HCT116 (cell line): Measurements from ENCODE around the gene SYNPO. TPM values are rescaled to one million over a fixed set of nuclear protein-coding genes. Genes with fewer than 3 reads are reported as not detected.

Source experiments
- ATAC-seq: fragments of 200-7000 bp; cut with Tn5 transposase; 2 replicates; pipeline ENCODE4 v1.9.1; 2020; ENCODE audit warnings: mild to moderate bottlenecking, moderate library complexity
- BruUV-seq: library from RNA; stranded (reverse); fragments of 400-500 nt; replicated peaks from 2 replicates; lab custom pipeline; 2021; lab: Mats Ljungman, UMichigan
- CTCF ChIA-PET: fragments of 300-600 bp; sonication (Branson Sonifier 250); formaldehyde crosslinking; loops from one replicate; lab custom pipeline; 2021; ENCODE audit warnings: antibody characterized with exemption; lab: Charles Lee
- POLR2A ChIA-PET: fragments of 300-600, 350-600 bp; sonication (Branson Sonifier 250); formaldehyde crosslinking; loops from one replicate; lab custom pipeline; 2021; ENCODE audit warnings: antibody characterized with exemption; lab: Charles Lee
- RAD21 ChIA-PET, 2 experiments: fragments of 300-600 bp; sonication (Branson Sonifier 250); formaldehyde crosslinking; loops; one replicate each; lab custom pipeline; 2023; ENCODE audit warnings: low total read pairs in 2 of 2; ENCODE audit not compliant: uncharacterized antibody in 2 of 2, unreplicated experiment in 2 of 2, low non-redundant PET in 1 of 2; lab: Charles Lee
- DNase-seq: peaks from one replicate; pipeline ENCODE4 v3.0.0-alpha.2; 2010; ENCODE audit warnings: low read depth, low spot score
- H2AFZ ChIP-seq: fragments of 200-600 bp; shearing (Covaris generic), sonication (generic); 2 replicates; pipeline ENCODE4 v1.6.1; 2017; ENCODE audit warnings: low read depth, mixed run types, mixed read lengths, antibody characterized with exemption, low read length; ENCODE audit not compliant: poor library complexity, severe bottlenecking
- H3K27ac ChIP-seq: 2 replicates; pipeline ENCODE4 v1.5.1; 2012; ENCODE audit warnings: low read depth, low read length
- H3K27me3 ChIP-seq: fragments of 200-600 bp; sonication (generic); 2 replicates; pipeline ENCODE4 v1.6.1; 2016; ENCODE audit warnings: mixed run types, low read length, mixed read lengths; ENCODE audit not compliant: insufficient read depth
- H3K36me3 ChIP-seq, 2 experiments: fragments of 200-500 bp in 1 of 2; fragments of 200-600 bp in 1 of 2; sonication (Bioruptor generic) in 1 of 2; sonication (generic) in 1 of 2; 2 replicates each; pipeline versions ENCODE4 v1.5.1 to v1.6.1; 2014 to 2016; ENCODE audit warnings: low read length in 2 of 2, inconsistent platforms in 1 of 2, mixed read lengths in 1 of 2, mixed run types in 1 of 2; ENCODE audit not compliant: insufficient read depth in 2 of 2, control insufficient read depth in 1 of 2
- H3K4me1 ChIP-seq, 2 experiments: fragments of 200-600 bp in 1 of 2; sonication (generic) in 1 of 2; 2 replicates each; pipeline versions ENCODE4 v1.5.1 to v1.6.1; 2012 to 2017; ENCODE audit warnings: low read length in 2 of 2, inconsistent platforms in 1 of 2, mild to moderate bottlenecking in 1 of 2, mixed read lengths in 1 of 2, mixed run types in 1 of 2, moderate library complexity in 1 of 2; ENCODE audit not compliant: insufficient read depth in 2 of 2, control insufficient read depth in 1 of 2
- H3K4me2 ChIP-seq: fragments of 200-600 bp; sonication (generic); 2 replicates; pipeline ENCODE4 v1.6.1; 2017; ENCODE audit warnings: mixed run types, low read length, mixed read lengths
- H3K4me3 ChIP-seq, 2 experiments: fragments of 200-600 bp in 1 of 2; sonication (generic) in 1 of 2; replicated peaks in 1 of 2; 2 replicates each; pipeline ENCODE4 v1.5.1; 2011 to 2016; ENCODE audit warnings: low read length in 2 of 2, control low read depth in 1 of 2, low read depth in 1 of 2, mild to moderate bottlenecking in 1 of 2, mixed read lengths in 1 of 2, mixed run types in 1 of 2
- H3K79me2 ChIP-seq: fragments of 200-600 bp; sonication (generic); 2 replicates; pipeline ENCODE4 v1.6.1; 2017; ENCODE audit warnings: mild to moderate bottlenecking, mixed run types, low read length, moderate library complexity, mixed read lengths; ENCODE audit not compliant: insufficient read depth
- H3K9ac ChIP-seq: fragments of 200-600 bp; sonication (generic); 2 replicates; pipeline ENCODE4 v1.6.1; 2016; ENCODE audit warnings: low read length, mixed read lengths
- H3K9me2 ChIP-seq: fragments of 200-600 bp; sonication (generic), shearing (Covaris generic); 2 replicates; pipeline ENCODE4 v1.6.1; 2017; ENCODE audit warnings: mixed run types, mild to moderate bottlenecking, moderate library complexity; ENCODE audit not compliant: insufficient read depth
- H3K9me3 ChIP-seq, 2 experiments: fragments of 200-500 bp in 1 of 2; fragments of 200-600 bp in 1 of 2; sonication (Bioruptor generic) in 1 of 2; sonication (generic) in 1 of 2; 2 replicates each; pipeline ENCODE4 v1.6.1; 2014 to 2017; ENCODE audit warnings: low read length in 2 of 2, mixed read lengths in 2 of 2, inconsistent platforms in 1 of 2, low read depth in 1 of 2, mild to moderate bottlenecking in 1 of 2, mixed run types in 1 of 2, moderate library complexity in 1 of 2; ENCODE audit not compliant: control insufficient read depth in 1 of 2, insufficient read depth in 1 of 2
- H4K20me1 ChIP-seq: fragments of 200-600 bp; sonication (generic), shearing (Covaris generic); 2 replicates; pipeline ENCODE4 v1.6.1; 2017; ENCODE audit warnings: mixed run types, mild to moderate bottlenecking, moderate library complexity; ENCODE audit not compliant: insufficient read depth
- ATF3 ChIP-seq: IDR thresholded peaks from 2 replicates; pipeline ENCODE4 v1.6.1; 2012
- CBX3 ChIP-seq: IDR thresholded peaks from 2 replicates; pipeline ENCODE4 v1.6.1; 2012; ENCODE audit warnings: low read depth
- CEBPB ChIP-seq: IDR thresholded peaks from 2 replicates; pipeline ENCODE4 v1.6.1; 2012; ENCODE audit warnings: low read depth
- EGR1 ChIP-seq: IDR thresholded peaks from 2 replicates; pipeline ENCODE4 v1.6.1; 2012; ENCODE audit warnings: low read depth
- EZH2 ChIP-seq: fragments of 200-600 bp; sonication (generic); IDR thresholded peaks from 2 replicates; pipeline ENCODE4 v1.6.1; 2017; ENCODE audit warnings: antibody characterized with exemption, mixed run types
- EZH2phosphoT487 ChIP-seq: fragments of 200-600 bp; IDR thresholded peaks from 2 replicates; pipeline ENCODE4 v1.6.1; 2018; ENCODE audit warnings: antibody characterized with exemption, borderline replicate concordance
- FOSL1 ChIP-seq: IDR thresholded peaks from 2 replicates; pipeline ENCODE4 v1.6.1; 2012; ENCODE audit warnings: low read depth
- JUND ChIP-seq: IDR thresholded peaks from 2 replicates; pipeline ENCODE4 v1.6.1; 2012
- MAX ChIP-seq: IDR thresholded peaks from 2 replicates; pipeline ENCODE4 v1.6.1; 2012
- REST ChIP-seq: IDR thresholded peaks from 2 replicates; pipeline ENCODE4 v1.6.1; 2012; ENCODE audit warnings: low read depth
- SIN3A ChIP-seq: IDR thresholded peaks from 2 replicates; pipeline ENCODE4 v1.6.1; 2012; ENCODE audit warnings: low read depth
- SRF ChIP-seq: IDR thresholded peaks from 2 replicates; pipeline ENCODE4 v1.6.1; 2012; ENCODE audit warnings: low read depth
- TCF7L2 ChIP-seq: IDR thresholded peaks from 2 replicates; pipeline ENCODE4 v1.7.0; 2011; ENCODE audit warnings: borderline replicate concordance, inconsistent platforms; ENCODE audit not compliant: insufficient read depth, insufficient read length; ENCODE audit errors: extremely low read depth
- ZNF274 ChIP-seq: fragments of 200-500 bp; sonication (Bioruptor generic); IDR thresholded peaks from 2 replicates; pipeline ENCODE4 v1.6.1; 2014; ENCODE audit warnings: mild to moderate bottlenecking, low read depth, low read length, inconsistent platforms
- intact Hi-C: fragments of 100-400 bp; cut with micrococcal nuclease; formaldehyde crosslinking; loops from 2 replicates; pipeline ENCODE4 v1.10.0; 2022
- total RNA-seq: library from RNA; stranded (reverse); gene quantifications from one replicate; pipeline ENCODE4 v1.2.1, GENCODE V29; 2021; ENCODE audit not compliant: unreplicated experiment
- TF ChIP-seq, protein P1 (sequence below), 3 experiments: fragments of 200-600 bp in 1 of 3; sonication (generic) in 1 of 3; IDR thresholded peaks in 2 of 3; conservative IDR thresholded peaks in 1 of 3; 2 replicates each; pipeline ENCODE4 v1.5.1; 2012 to 2017; ENCODE audit warnings: low read depth in 2 of 3, low read length in 2 of 3, antibody characterized with exemption in 1 of 3, borderline replicate concordance in 1 of 3, control low read depth in 1 of 3, mild to moderate bottlenecking in 1 of 3, mixed read lengths in 1 of 3, mixed run types in 1 of 3, moderate library complexity in 1 of 3; ENCODE audit not compliant: insufficient read depth in 1 of 3

SYNPO gene
- total RNA-seq, 1 experiment from 2014 or later = 8.2 TPM

DNA sequence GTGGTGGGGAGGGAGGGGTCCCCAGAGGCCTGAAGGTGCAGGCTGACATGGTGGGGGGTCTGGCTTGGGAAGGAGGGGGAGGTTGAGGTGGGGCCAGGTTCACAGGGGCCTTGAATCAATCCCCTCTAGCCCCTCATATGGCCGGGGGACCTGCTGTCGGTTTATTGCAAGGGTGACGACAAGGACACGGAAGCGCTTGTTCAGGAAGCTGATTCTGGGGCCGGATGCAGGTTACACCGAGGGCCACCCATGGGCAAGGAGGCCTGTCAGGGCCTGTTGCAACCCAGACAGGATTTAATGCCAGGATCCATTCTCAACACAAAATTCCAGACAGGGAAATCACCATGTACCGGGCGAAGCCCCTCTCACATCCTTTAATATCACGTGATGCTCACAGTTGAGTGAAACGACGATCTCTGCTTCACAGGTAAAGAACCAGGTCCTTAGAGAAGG lies 41.6 kb upstream of the SYNPO start:
- no peaks in the 10 kb centered on the region for H3K9me3 ChIP-seq
- no peaks in the 10 kb centered on the region for H3K79me2 ChIP-seq
- H3K36me3 ChIP-seq = no peaks in the 10 kb centered on the region
- H3K27ac ChIP-seq = no peak overlapping the region
- no peak overlapping the region for H3K4me3 ChIP-seq
- BruUV-seq = no TSS peak
- CTCF ChIA-PET = interaction anchor here (0.7 kb wide), 1 partner anchor 15 kb away, joined by 5 read pairs; no protein-coding TSS in a partner anchor
- H3K9ac ChIP-seq = no peak overlapping the region
- no peak for ATAC-seq
- peaks cover 0 to 7% of the 10 kb centered on the region in 2 experiments; a peak in 2 of 4 replicates for H3K4me1 ChIP-seq
- no peak for DNase-seq
- no peak overlapping the region for H3K4me2 ChIP-seq
- no peak for TF ChIP-seq TCF7L2
- TF ChIP-seq SRF = no peak
- TF ChIP-seq CEBPB = no peak
- no peak for TF ChIP-seq JUND
- TF ChIP-seq EZH2phosphoT487 = no peak
- no peak for TF ChIP-seq ZNF274
- TF ChIP-seq MAX = no peak
- TF ChIP-seq SIN3A = no peak
- intact Hi-C loops = no loop called here
- H4K20me1 ChIP-seq = no peaks in the 10 kb centered on the region
- POLR2A ChIA-PET = no interaction called here
- H3K9me2 ChIP-seq = no peaks in the 10 kb centered on the region
- H2AFZ ChIP-seq = no peak overlapping the region
- no peaks in the 10 kb centered on the region for H3K27me3 ChIP-seq
- RAD21 ChIA-PET = no interaction called here

DNA sequence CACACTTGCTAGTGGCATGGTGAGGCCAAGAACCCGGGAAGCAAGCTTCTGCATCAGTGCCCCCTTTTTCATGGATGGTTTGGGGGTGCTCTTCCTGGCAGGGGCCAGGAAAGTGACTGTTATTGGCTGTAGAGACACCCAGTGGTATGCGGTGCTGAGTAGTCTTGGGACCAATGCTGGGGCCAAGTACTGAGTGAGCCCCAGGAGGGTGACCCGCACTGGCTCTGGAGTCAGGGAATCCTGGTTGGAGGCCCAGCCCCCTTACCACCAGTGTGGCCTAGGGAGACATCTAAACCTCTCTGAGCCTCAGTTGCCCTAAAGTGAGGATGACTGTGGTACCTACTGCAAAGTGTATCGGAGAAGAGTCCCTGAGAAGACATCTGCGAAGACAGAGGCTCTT lies 41.2 kb upstream of the SYNPO start:
- H3K9me3 ChIP-seq = no peaks in the 10 kb centered on the region
- DNase-seq (no peak), ATAC-seq (no peak)
- H4K20me1 ChIP-seq = no peaks in the 10 kb centered on the region
- CTCF ChIA-PET = no interaction called here
- POLR2A ChIA-PET = no interaction called here
- H3K79me2 ChIP-seq = no peaks in the 10 kb centered on the region
- H3K4me1 ChIP-seq = peaks cover 0 to 5% of the 10 kb centered on the region in 2 experiments; a peak in 2 of 4 replicates
- no peak overlapping the region for H3K4me3 ChIP-seq
- no peak overlapping the region for H3K9ac ChIP-seq
- RAD21 ChIA-PET = no interaction called here
- no peak overlapping the region for H3K27ac ChIP-seq
- no peak overlapping the region for H2AFZ ChIP-seq
- no peak overlapping the region for H3K4me2 ChIP-seq
- TF ChIP-seq MAX (no peak), ZNF274 (no peak), FOSL1 (no peak), EGR1 (no peak), CBX3 (no peak), TCF7L2 (no peak), ATF3 (no peak), REST (no peak), EZH2 (no peak)
- TF ChIP-seq, protein P1, sequence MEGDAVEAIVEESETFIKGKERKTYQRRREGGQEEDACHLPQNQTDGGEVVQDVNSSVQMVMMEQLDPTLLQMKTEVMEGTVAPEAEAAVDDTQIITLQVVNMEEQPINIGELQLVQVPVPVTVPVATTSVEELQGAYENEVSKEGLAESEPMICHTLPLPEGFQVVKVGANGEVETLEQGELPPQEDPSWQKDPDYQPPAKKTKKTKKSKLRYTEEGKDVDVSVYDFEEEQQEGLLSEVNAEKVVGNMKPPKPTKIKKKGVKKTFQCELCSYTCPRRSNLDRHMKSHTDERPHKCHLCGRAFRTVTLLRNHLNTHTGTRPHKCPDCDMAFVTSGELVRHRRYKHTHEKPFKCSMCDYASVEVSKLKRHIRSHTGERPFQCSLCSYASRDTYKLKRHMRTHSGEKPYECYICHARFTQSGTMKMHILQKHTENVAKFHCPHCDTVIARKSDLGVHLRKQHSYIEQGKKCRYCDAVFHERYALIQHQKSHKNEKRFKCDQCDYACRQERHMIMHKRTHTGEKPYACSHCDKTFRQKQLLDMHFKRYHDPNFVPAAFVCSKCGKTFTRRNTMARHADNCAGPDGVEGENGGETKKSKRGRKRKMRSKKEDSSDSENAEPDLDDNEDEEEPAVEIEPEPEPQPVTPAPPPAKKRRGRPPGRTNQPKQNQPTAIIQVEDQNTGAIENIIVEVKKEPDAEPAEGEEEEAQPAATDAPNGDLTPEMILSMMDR (IDR thresholded peaks at IDR 0.05 in 2 of 3, conservative IDR thresholded peaks at IDR 0.05 in 1 of 3; ENCODE audit: borderline replicate concordance in 1 of 3, insufficient read depth in 1 of 3, low read depth in 2 of 3, low read length in 2 of 3) = no peak
- H3K27me3 ChIP-seq = no peaks in the 10 kb centered on the region
- H3K36me3 ChIP-seq = no peaks in the 10 kb centered on the region
- H3K9me2 ChIP-seq = no peaks in the 10 kb centered on the region
- intact Hi-C loops = no loop called here
- BruUV-seq = no TSS peak
